Heart left ventricle (tissue), 13 donors: ENCODE results near the gene CDX2.

Experiments used
- CTCF ChIP-seq, 12 donors: fragments of 200-600 bp; sonication (generic) in 4 of 12; IDR thresholded peaks; one replicate each; pipeline versions ENCODE4 v1.5.0 to v1.8.0; 2018 to 2022; ENCODE audit warnings: antibody characterized with exemption in 12 of 12, mild to moderate bottlenecking in 5 of 12
- POLR2A ChIP-seq, 2 donors: fragments of 450-650 bp; IDR thresholded peaks; one replicate each; pipeline ENCODE4 v1.6.1; 2017; ENCODE audit warnings: antibody characterized with exemption in 2 of 2, mild to moderate bottlenecking in 2 of 2, moderate library complexity in 2 of 2
- donor health status: ischemic (EF 13 %, LVEDD 7.1; RV severe dilation, severe dysfunction).
- donor health status: DM: no; HTN: yes; CAD: no.
- donor health status: DM: no; HTN: no; CAD: no.
- donor health status: ischemic (EF 25% LVEDD 6.9; RV normal size, moderate dysfunction).
- donor health status: ischemic (EF 25% LVEDD 5.7; RV mildly dilated, moderate dysfunction).
- donor health status: ischemic (EF 35%, LVEDD 5.7; RV mildly dilated, moderate dysfunction).
- donor health status: nonischemic (EF 11% LVEDD 7.7; RV severe dilation, severe dysfunction).
- donor health status: DM: yes; HTN: yes; CAD: no.
- donor health status: PGD.
- donor health status: ischemic (EF 29% LVEDD 5.4; RV normal size, mild dysfunction).
- donor health status: nonischemic (EF 23%, LVEDD 6.1; RV moderate dilation, normal function).

- TF ChIP-seq CTCF (IDR thresholded peaks at IDR 0.05) = no peak
- no peak for TF ChIP-seq POLR2A (IDR thresholded peaks at IDR 0.05)
Measured at GRCh38 chr13:27921961-27922882, 46.9 kb downstream of the CDX2 start.
